22Rv1 (cell line): ENCODE measurements around the gene CUX1.

Experiments
- H3K27ac ChIP-seq: fragments of 450-650 bp; 2 replicates; pipeline ENCODE4 v1.5.1; 2017
- ZFX ChIP-seq: fragments of 450-650 bp; IDR thresholded peaks from 2 replicates; pipeline ENCODE4 v1.6.1; 2017; ENCODE audit warnings: antibody characterized with exemption, borderline replicate concordance
- TF ChIP-seq, protein P1 (sequence below): fragments of 450-650 bp; IDR thresholded peaks from 2 replicates; pipeline ENCODE4 v1.5.1; 2017; ENCODE audit warnings: mild to moderate bottlenecking

CUX1 gene

DNA sequence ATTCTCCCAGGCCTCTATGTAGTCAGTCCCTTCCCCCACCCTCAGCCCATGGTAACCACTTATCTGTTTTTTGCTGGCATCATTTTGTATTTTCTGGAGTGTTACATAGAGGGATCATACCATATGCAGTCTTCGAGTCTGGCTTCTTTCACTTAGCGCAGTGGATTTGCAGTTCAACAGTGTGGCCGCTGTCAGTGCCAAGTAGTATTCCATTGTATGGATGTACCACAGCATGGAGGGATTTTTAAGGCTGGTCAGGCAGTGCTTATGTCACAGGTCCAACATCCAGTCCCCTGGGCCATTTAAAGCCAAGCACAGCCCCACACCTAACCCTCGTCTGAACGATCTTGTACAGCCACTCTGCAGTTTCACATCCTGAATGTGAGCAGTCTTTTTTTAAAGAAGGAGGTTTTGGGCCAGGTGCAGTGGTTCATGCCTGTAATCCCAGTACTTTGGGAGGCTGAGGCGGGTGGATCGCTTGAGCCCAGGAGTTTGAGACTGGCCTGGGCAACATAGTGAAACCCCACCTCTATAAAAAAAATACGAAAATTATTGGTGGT lies 121.8 kb downstream of the CUX1 start:
- H3K27ac ChIP-seq: no peak overlapping the region
- no peak for TF ChIP-seq ZFX
- TF ChIP-seq, protein P1, sequence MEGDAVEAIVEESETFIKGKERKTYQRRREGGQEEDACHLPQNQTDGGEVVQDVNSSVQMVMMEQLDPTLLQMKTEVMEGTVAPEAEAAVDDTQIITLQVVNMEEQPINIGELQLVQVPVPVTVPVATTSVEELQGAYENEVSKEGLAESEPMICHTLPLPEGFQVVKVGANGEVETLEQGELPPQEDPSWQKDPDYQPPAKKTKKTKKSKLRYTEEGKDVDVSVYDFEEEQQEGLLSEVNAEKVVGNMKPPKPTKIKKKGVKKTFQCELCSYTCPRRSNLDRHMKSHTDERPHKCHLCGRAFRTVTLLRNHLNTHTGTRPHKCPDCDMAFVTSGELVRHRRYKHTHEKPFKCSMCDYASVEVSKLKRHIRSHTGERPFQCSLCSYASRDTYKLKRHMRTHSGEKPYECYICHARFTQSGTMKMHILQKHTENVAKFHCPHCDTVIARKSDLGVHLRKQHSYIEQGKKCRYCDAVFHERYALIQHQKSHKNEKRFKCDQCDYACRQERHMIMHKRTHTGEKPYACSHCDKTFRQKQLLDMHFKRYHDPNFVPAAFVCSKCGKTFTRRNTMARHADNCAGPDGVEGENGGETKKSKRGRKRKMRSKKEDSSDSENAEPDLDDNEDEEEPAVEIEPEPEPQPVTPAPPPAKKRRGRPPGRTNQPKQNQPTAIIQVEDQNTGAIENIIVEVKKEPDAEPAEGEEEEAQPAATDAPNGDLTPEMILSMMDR: no peak

DNA sequence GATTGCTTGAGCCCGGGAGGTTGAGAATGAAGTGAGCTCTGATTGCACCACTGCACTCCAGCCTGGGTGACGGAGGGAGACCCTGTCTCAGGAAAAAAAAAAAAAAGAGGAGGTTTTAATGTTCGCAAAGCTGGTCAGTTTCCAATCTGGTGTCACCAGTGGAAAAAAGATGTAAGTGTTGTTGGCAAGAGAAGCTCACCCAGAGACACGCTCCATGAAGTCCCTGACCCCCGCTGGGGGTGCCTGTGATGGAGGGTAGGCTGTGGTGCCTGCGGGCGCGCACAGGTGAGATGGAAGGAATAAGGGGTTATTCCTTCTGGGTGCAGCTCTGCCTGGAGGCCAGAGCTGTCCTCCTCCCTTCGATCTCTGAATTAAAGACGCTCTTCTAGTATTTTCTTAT lies 122.7 kb downstream of the CUX1 start:
- TF ChIP-seq, protein P1: no peak
- TF ChIP-seq ZFX: no peak
- no peak overlapping the region for H3K27ac ChIP-seq

DNA sequence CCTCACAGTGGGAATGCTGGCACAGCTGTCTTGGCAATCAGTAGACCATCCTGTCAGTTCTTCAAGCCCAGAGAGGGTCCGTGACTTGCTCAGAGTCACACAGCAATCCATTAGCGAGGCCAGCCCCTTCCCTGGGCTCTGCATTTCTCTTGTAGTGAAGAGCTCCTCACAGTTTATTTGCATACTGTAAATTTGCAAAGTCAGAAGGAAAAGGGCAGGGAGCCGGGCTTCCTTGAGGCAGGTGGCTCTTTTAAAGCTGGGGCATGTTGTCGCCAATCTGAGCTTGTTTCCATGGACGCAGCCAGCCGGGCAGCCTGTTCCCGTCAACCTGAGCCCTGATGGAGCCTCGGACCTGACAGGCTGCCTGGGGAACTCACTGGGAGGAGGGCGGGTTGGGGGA lies 123.4 kb downstream of the CUX1 start:
- no peak overlapping the region for H3K27ac ChIP-seq
- TF ChIP-seq, protein P1: no peak
- no peak for TF ChIP-seq ZFX

DNA sequence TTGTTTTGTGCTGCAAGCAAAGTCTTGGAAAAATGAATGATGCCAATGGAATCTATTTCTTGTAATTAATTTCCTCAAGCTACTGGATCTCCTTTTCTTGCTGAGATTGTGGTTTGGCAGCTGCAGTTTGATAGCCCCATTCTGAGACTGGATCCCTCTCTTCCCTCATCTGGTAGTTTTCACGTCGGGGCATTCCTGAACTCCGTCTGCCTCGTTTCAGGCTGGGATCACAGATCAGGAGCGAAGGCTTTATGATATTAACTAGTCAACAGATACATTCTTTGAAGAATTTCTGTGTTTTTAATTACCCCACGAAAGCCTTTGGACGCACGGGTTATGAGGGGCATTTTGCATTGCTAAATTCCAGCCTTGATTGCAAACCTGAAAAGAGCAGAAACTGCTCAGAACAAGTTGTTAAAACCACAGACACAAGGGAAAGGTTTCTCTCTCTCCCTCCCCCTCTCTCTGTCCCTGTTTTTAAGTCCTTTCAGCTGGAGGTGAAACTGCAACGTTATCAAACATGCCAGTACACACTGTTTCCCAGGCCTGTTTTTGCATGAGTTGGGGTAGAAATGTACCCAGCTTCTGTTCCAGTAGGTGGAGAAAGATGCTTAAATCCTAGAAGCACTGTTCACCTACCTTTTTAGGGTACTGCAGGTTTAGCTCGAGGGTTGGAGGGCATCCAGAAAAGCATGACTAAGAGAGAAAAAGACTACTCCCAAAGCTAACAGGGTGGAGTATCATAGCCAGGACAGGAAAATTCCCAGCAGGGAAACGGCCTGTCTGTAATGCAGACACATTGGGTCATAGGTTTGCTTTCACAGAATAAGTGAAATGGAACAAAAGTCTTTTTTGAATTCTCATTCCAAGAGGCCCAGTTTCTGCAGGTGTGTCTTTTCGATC lies 124.3 kb downstream of the CUX1 start:
- peak overlapping the region; percentile 36 for H3K27ac ChIP-seq
- no peak for TF ChIP-seq ZFX
- TF ChIP-seq, protein P1: no peak

DNA sequence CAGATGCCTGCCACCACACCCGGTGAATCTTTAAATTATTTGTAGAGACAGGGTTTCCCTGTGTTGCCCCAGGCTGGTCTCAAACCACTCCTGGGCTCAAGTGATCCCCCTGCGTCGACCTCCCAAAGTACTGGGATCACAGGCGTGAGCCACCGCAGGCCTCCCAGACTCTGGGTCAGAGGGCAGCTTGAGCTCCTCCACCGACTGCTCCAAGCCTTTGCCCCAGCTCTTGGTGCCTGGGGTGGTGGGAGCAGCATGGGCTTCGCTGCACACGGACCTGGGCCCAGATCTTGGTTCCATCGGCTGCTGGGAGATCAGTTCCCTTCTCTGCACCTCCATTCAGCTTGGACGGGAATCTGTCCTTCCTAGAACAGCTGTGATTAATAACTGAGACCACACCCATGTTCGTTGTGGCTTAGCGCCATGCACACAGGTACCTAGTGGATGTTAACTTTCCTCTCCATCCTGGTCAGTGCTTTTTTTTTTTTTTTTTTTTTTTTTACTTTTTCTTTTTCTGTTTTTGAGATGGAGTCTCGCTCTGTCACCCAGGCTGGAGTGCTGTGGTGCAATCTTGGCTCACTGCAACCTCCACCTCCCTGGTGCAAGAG lies 125.3 kb downstream of the CUX1 start:
- TF ChIP-seq, protein P1: no peak
- TF ChIP-seq ZFX: no peak
- peak overlapping the region; percentile 36 for H3K27ac ChIP-seq

DNA sequence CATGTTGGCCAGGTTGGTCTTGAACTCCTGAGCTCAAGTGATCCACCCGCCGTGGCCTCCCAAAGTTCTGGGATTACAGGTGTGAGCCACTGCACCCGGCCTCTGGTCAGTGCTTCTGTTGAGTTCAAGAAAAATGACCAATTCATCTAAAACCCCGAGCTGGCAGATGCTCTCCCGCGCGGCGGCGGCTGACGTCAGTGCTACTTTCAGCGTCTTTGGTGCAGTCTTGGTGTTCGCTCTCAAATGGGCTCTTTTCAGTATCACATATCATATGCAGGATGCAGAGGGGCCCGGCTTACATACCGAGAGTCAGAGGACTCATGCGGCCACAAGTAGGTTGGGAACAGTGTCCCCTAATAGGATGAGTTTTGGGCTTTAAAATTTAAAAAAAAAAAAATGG lies 125.9 kb downstream of the CUX1 start:
- TF ChIP-seq, protein P1: no peak
- TF ChIP-seq ZFX: no peak

More for the DNA sequence above, 125.9 kb downstream of the CUX1 start:
- no peak overlapping the region for H3K27ac ChIP-seq
